DMS114 treated with DMSO at 0.1 percent for 48 hours (cell line): ENCODE results near the gene SHROOM4.

Source experiments
- DNase-seq: peaks from one replicate; lab custom pipeline; 2025; ENCODE audit not compliant: unreplicated experiment; lab: John Stamatoyannopoulos, UW

The SHROOM4 gene

GRCh38 chrX:50711907-50712306 is 102.1 kb downstream of the SHROOM4 start:
- no peak for DNase-seq

- DNase-seq: no peak
These were observed 105.9 kb downstream of the SHROOM4 start for GRCh38 chrX:50707955-50708699.

DNA sequence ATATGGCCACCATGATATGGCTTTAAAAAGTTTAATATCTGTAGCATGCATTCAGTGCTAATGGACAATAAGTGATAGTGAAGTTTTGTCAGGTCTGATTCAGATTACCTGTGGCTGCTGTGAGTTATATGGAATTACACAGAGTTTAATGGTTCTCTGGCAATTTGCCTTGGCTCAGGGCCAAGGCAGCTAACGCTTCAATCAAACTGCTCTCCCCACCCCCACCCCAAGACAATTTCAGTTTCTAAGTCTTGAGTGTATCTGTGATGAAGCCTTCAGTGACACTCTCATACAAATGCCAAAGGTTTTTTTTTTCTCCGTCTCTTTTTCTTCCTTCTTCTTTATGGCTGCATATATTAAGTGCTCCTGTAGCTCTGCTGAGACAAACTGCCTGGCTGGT is 106.6 kb downstream of the SHROOM4 start:
- no peak for DNase-seq

GRCh38 chrX:50705042-50705441 is 109.0 kb downstream of the SHROOM4 start:
- no peak for DNase-seq

GRCh38 chrX:50704360-50704759 is 109.6 kb downstream of the SHROOM4 start:
- DNase-seq: no peak

GRCh38 chrX:50700921-50701320 is 113.1 kb downstream of the SHROOM4 start:
- no peak for DNase-seq

DNA sequence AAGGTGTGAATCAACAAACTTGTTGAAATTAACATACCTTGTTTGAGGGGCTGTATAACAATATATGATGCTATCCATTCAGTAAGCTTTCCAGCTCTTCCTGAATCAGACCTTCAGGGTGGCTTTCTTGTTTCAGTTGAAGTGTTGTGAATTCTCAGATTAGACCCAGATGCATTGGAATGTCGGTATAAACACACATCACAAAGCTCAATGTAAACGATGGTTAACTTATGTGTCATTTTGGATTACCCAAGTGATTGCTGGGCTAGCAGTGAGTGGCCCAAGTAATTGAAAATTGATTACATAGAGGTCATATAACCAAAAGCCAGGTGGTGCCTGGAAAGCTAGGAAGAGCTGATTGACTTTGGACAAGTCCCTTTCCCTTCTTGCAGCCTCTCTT is 115.0 kb downstream of the SHROOM4 start:
- no peak for DNase-seq

- DNase-seq: no peak
These were observed 116.3 kb downstream of the SHROOM4 start for GRCh38 chrX:50697691-50698090.

- DNase-seq: peak; percentile 33
These were observed 122.2 kb downstream of the SHROOM4 start for GRCh38 chrX:50691820-50692219.

DNA sequence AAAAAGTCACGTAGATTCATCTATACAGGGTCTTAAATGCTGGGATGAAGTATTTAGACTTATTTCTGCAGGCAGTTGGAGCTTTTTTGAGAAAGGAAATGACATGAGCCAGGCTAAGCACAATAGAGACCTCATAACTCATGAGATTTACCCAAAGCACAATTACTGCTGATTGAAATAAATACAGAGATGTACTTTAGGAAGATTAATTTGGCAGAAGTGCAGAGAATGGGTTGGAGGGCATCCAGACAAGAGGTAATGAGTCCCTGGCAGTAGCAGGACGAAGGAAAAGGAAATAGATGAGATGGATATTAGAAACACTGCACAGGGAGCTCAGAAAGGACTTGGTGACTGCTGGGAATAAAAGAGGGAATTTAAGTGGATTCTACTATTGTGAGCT is 129.1 kb downstream of the SHROOM4 start:
- DNase-seq: no peak

DNA sequence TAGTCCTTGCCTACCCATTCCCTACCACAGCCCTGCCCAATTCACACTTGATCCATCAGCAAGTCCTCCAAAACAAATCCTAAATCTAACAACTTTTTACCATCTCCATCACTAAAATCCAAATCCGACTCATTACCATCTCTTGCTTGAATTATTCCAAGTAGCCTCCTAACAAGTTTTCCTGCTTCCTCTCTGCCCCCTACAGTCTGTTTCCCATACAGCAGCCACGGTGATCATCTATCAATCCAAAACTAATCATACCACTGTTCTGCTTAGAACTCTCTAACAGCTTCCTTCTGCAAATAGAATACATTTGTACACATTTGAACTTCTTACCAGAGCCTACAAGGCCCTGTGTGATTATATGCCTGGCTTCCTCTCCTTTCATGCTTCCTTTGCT is 133.0 kb downstream of the SHROOM4 start:
- no peak for DNase-seq

- no peak for DNase-seq
These were observed 136.2 kb downstream of the SHROOM4 start for GRCh38 chrX:50677789-50678188.

GRCh38 chrX:50671661-50672060 is 142.3 kb downstream of the SHROOM4 start:
- DNase-seq: no peak

DNA sequence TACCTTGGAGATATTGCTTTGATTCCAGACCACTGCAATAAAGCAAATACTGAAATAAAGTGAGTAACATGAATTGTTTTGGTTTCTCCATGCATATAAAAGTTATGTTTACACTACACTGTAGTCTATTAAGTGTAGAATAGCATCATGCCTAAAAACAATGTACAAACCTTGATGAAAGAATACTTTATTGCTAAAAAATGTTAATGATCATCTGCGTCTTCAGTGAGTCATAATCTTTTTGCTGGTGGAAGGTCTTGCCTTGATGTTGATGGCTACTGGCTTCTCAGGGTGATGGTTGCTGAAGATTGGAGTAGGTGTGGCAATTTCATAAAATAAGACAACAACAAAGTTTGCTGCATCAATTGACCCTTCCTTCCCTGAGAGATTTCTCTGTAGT is 145.1 kb downstream of the SHROOM4 start:
- DNase-seq: no peak

DNA sequence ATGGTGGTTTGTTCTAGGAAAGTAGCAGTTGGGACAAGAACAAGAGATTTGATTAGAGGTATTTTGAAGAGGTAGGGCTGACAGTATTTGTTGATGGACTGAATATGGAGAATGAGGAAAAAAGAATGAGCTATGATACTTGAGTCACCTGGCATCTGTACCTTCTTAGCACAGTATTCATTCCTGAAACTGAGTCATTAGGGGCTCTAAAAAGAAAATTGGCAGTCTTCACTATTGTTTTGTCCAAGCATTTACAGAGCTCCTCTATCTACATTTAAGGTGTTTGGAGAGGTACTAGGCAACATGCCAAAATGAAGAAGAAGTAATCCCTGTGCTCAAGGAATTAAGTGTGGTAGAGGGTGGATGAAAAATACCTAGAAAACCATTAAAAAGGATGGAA is 165.8 kb downstream of the SHROOM4 start:
- no peak for DNase-seq

DNA sequence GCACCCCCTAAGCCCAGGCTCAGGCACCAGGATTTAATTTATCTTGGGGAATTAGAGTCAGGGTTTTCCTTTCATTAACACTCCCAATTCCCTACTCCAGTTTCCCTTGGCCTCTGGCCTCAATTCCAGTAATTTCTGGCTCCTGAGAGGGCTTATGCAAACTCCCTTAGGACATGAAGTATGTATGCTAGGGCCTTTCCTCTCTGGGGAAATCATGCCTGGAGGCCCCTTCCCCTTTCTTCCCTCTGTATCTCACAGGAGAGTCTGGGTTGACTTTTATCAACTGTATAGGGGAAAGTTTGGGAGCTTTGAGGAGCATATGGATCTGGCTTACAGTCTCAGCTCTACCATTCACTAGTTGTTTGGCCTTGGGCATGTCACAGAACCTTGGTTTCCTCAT is 169.5 kb downstream of the SHROOM4 start:
- DNase-seq: no peak

DNA sequence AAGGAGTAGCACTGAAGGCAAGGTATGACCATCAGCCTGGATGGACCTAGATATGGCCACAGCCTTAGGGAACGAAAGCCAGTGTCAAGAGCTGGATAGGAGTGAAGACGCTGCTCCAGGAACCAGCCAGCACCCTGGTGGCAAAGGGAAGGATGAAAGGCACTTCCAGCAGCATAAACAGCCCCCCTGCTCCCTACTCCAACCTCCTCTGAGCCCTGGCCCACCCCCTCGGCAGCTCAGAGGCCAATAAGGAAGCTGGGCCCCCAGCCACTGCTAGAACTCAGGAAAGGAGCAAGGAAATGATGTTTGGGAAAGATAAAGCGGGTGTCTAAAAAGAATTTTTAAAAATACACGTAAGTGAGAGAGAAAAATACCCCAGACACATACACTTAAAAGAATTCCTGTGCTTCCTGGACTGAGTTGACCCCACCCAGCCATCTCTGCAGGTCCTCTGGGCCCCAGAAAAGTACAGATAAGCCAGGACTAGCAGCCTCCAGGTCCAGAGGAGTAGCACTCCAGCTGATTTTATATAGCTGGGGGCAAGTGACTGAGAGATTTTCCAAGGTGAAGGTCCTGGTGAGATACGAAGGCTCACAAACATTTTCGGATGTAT is 170.4 kb downstream of the SHROOM4 start:
- no peak for DNase-seq

- DNase-seq: no peak
These were observed 175.9 kb downstream of the SHROOM4 start for GRCh38 chrX:50638123-50638522.

- no peak for DNase-seq
These were observed 178.1 kb downstream of the SHROOM4 start for GRCh38 chrX:50635817-50636365.

DNA sequence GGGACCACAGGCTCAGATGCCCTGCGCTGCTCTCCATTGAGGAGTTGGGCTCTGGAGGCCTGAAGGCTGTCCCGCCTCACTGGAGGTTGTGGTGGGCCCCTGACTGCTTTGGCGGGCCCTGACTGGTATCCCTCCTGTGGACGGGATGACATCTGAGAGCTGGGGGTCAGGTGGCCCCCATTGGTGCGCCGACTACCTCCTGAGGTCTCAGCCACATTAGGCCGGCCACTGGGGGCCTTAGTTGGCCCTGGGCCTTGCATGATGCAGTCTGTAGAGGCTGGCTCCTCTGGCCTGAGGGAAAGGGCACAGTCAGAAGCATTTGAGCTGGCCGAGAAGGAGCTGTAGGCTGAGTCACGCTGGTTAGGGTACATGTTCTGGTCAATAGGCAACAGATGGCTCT is 178.8 kb downstream of the SHROOM4 start:
- DNase-seq: no peak

DNA sequence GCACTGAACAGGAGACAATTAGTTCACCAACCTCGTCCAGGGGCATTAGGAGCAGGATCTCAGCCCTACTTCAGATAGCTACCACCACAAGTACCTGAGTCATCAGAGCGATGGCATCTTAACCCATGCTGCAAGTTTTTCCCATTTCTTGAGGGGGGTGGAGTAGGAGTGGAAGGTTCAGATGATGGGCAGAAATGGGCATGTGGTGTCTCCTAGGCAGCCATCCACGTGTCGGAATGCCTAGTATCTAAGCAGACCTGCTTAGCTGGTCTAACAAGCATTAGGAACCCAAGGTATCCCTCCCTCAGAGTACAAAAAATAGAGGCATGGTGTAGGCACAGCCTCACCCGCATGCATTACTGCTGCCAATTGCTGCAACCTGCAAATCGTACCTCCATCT is 184.2 kb downstream of the SHROOM4 start:
- no peak for DNase-seq

DNA sequence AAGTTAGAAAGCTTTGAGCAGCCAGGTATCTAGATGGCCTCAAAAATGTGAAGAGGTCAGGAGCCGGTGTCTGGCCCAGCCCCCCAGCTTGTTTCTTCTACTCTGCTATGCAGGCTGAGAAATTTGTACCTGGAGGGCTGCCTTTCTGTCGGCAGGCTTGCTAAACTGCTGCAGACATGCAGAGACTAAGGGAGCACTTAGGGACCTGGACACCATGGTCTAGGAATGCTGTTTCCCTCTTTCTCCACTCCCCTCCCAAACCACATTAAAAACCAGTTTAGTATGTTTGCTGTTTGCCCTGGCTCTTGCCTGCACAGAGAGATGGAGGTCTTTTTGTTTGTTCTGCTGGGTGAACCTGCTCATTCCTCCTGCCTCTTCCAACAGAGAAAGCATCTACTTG is 186.3 kb downstream of the SHROOM4 start:
- DNase-seq: no peak

DNA sequence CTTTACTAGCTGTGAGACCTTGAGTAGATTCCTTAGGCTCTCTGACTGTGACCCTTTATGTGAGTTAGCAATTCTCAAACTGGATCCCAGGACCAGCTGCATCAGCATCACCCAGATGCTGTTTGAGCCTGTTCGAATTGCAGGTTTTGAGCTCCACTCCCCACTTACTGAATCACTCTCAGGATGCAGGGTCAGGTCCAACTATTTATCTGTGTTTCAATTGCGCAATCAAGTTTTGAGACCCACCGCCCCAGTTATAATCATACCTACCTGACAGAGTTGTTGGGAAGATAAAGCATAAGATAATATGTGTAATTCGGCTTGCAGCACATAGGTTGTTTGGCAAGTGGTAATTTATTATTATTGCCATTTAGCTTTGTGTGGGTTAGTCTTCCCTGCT is 187.6 kb downstream of the SHROOM4 start:
- no peak for DNase-seq
